Measurements from ENCODE around the gene POLR2F. TPM values are rescaled to one million over a fixed set of nuclear protein-coding genes. Genes with fewer than 3 reads are reported as not detected.

Gene POLR2F
- total RNA-seq, 2 experiments from 2014 or later, result 20.2 to 21.1 TPM

Small RNA genes within 50 kb of the gene (microRNA-seq; reads per million reads assigned to microRNA genes)
- gene MIR4534 (ENCODE audit: borderline microRNAs expressed, borderline replicate concordance), result not detected
- gene MIR6820 (ENCODE audit: borderline microRNAs expressed, borderline replicate concordance), result 1.2 reads per million

Other genes with a start within 250 kb of the POLR2F start
- gene GCAT, start 145.8 kb upstream of the POLR2F start, total RNA-seq, result 1 to 10 TPM; 1.4 to 1.8 TPM
- not detected for gene GALR3, start 130.3 kb upstream of the POLR2F start, total RNA-seq
- gene ANKRD54, start 109.4 kb upstream of the POLR2F start, total RNA-seq, result 10 to 100 TPM; 18.3 to 20.6 TPM
- 100 to 1,000 TPM; 525 to 541 TPM for gene EIF3L, start 104.3 kb upstream of the POLR2F start, total RNA-seq
- 10 to 100 TPM; 16.9 to 20.7 TPM for gene MICALL1, start 47.4 kb upstream of the POLR2F start, total RNA-seq
- gene C22orf23, start 98 bp upstream of the POLR2F start, total RNA-seq, result not detected
- not detected for gene SOX10, start 30.9 kb downstream of the POLR2F start, total RNA-seq
- gene PICK1, start 103.7 kb downstream of the POLR2F start, total RNA-seq, result 10 to 100 TPM; 21.2 to 25.6 TPM
- gene SLC16A8, start 130.5 kb downstream of the POLR2F start, total RNA-seq, result not detected
- gene BAIAP2L2, start 157.0 kb downstream of the POLR2F start, total RNA-seq, result 1 to 10 TPM in 1 of 2 experiments, under 1 TPM in 1; 0.45 to 1.0 TPM
- 10 to 100 TPM; 48.8 to 50.2 TPM for gene PLA2G6, start 228.1 kb downstream of the POLR2F start, total RNA-seq
- 10 to 100 TPM; 25.6 to 27.3 TPM for gene MAFF, start 248.3 kb downstream of the POLR2F start, total RNA-seq